K562 (cell line): ENCODE results near the gene EIF4E1B. TPM values are rescaled to one million over a fixed set of nuclear protein-coding genes. Genes with fewer than 3 reads are reported as not detected.

Experiments used
- BACH1 ChIP-seq: fragments of 200-800 bp; sonication (Bioruptor generic); IDR thresholded peaks from 2 replicates; pipeline ENCODE4 v1.6.1; 2016; ENCODE audit warnings: missing genetic modification characterization, missing compliant biosample characterization
- BRF2 ChIP-seq: IDR thresholded peaks from 3 replicates; pipeline ENCODE4 v1.6.1; 2011; ENCODE audit warnings: borderline replicate concordance, mild to moderate bottlenecking; ENCODE audit not compliant: insufficient read length, insufficient read depth
- CBX5 ChIP-seq: IDR thresholded peaks from 2 replicates; pipeline ENCODE4 v1.6.1; 2014; ENCODE audit warnings: low read depth, borderline replicate concordance
- CREB3L1 ChIP-seq: fragments of 450-650 bp; IDR thresholded peaks from 2 replicates; pipeline ENCODE4 v1.6.1; 2014; ENCODE audit warnings: low read depth, mild to moderate bottlenecking, moderate library complexity, borderline replicate concordance
- ELK1 ChIP-seq: sonication (generic); formaldehyde crosslinking; IDR thresholded peaks from 2 replicates; pipeline ENCODE4 v1.8.1; 2022; ENCODE audit warnings: missing genetic modification reagents
- ERF ChIP-seq: fragments of 450-650 bp; formaldehyde crosslinking; IDR thresholded peaks from 2 replicates; pipeline ENCODE4 v1.4.0; 2020; ENCODE audit warnings: mild to moderate bottlenecking, mixed read lengths
- FOXJ3 ChIP-seq: sonication (generic); formaldehyde crosslinking; IDR thresholded peaks from 2 replicates; pipeline ENCODE4 v1.4.0; 2020; ENCODE audit warnings: mild to moderate bottlenecking, missing genetic modification reagents
- GTF2E2 ChIP-seq: fragments of 200-800 bp; sonication (Bioruptor generic); IDR thresholded peaks from 2 replicates; pipeline ENCODE4 v1.6.1; 2016; ENCODE audit warnings: missing genetic modification characterization, missing compliant biosample characterization
- HMG20B ChIP-seq: fragments of 250-450 bp; sonication (Bioruptor Pico); IDR thresholded peaks from 2 replicates; pipeline ENCODE4 v1.5.0; 2021; ENCODE audit warnings: mild to moderate bottlenecking
- NR3C1 ChIP-seq: sonication (generic); formaldehyde crosslinking; IDR thresholded peaks from 2 replicates; pipeline ENCODE4 v1.8.1; 2022; ENCODE audit warnings: missing genetic modification reagents
- PHTF2 ChIP-seq: fragments of 250-450 bp; sonication (Bioruptor Pico); IDR thresholded peaks from 2 replicates; pipeline ENCODE4 v1.5.0; 2021; ENCODE audit warnings: mild to moderate bottlenecking
- SNIP1 ChIP-seq: fragments of 450-650 bp; IDR thresholded peaks from 2 replicates; pipeline ENCODE4 v1.7.1; 2017; ENCODE audit warnings: low read depth, mild to moderate bottlenecking
- SRF ChIP-seq, 2 experiments: fragments of 250-450, 450-650 bp in 1 of 2; sonication (Bioruptor Pico) in 1 of 2; sonication (generic) in 1 of 2; formaldehyde crosslinking; IDR thresholded peaks; 2 replicates each; pipeline versions ENCODE4 v1.5.0 to v1.5.1; 2020 to 2022; ENCODE audit warnings: mild to moderate bottlenecking in 1 of 2, missing genetic modification reagents in 1 of 2
- TBL1XR1 ChIP-seq, 2 experiments: IDR thresholded peaks; 2 replicates each; pipeline ENCODE4 v1.6.1; 2012; ENCODE audit warnings: improper control_type of control experiment in 2 of 2, low read length in 2 of 2, mild to moderate bottlenecking in 1 of 2
- ZHX1 ChIP-seq: fragments of 150-350 bp; conservative IDR thresholded peaks from 2 replicates; pipeline ENCODE4 v1.6.1; 2014; ENCODE audit warnings: low read length
- ZNF280A ChIP-seq: fragments of 450-650 bp; IDR thresholded peaks from 2 replicates; pipeline ENCODE4 v1.6.1; 2018; ENCODE audit warnings: mild to moderate bottlenecking, low read depth; ENCODE audit not compliant: partially characterized antibody
- ZNF445 ChIP-seq: fragments of 250-450 bp; sonication (Bioruptor Pico); IDR thresholded peaks from 2 replicates; pipeline ENCODE4 v1.4.0; 2020; ENCODE audit warnings: low read depth, mild to moderate bottlenecking, moderate library complexity
- polyA plus RNA-seq, 8 experiments: library from polyadenylated mRNA; depleted of rRNA in 4 of 8; stranded (reverse) in 5 of 8; unstranded in 3 of 8; fragments of >200 nt; fragmentation: Nextera tagmentation in 2 of 8; fragmentation: Illumina TruSeq in 1 of 8; extraction: Ambion mirVana in 2 of 8; extraction: Trizol in 1 of 8; gene quantifications; 2 replicates each; pipeline versions ENCODE4 v1.2.1 to v1.2.3, GENCODE V29; 2011 to 2014; ENCODE audit warnings: inconsistent platforms in 1 of 8, missing spikeins in 1 of 8
- total RNA-seq, 7 experiments: library from RNA; depleted of rRNA in 6 of 7; stranded (reverse); fragments of >200 nt in 6 of 7; fragmentation: Illumina TruSeq in 2 of 7; extraction: Trizol in 2 of 7; gene quantifications; 2 replicates each; pipeline versions ENCODE4 v1.2.1 to v1.2.3, GENCODE V29; 2011 to 2021; ENCODE audit warnings: low replicate concordance in 1 of 7

The EIF4E1B gene
- total and polyA plus RNA-seq, 9 of the 15 experiments (the other 6 are each of a cell fraction or from before 2014, with no cell fraction given) = not detected

GRCh38 chr5:176609724-176610434 lies 20.6 kb upstream of the EIF4E1B start, which contains the start of gene GPRIN1 (continued):
- TF ChIP-seq SRF (CRISPR knock-in tag; IDR thresholded peaks at IDR 0.05) = no peak
- TF ChIP-seq ZNF445 (CRISPR knock-in tag) = no peak
- TF ChIP-seq BRF2 = no peak
- no peak for TF ChIP-seq BACH1 (tag)
- no peak for TF ChIP-seq ZHX1
- no peak for TF ChIP-seq GTF2E2 (tag)
- TF ChIP-seq TBL1XR1 (IDR thresholded peaks at IDR 0.05; ENCODE audit: low read length in 2 of 2) = no peak
- TF ChIP-seq SNIP1 = no peak
- TF ChIP-seq ZNF280A = no peak
- no peak for TF ChIP-seq HMG20B
- TF ChIP-seq ERF = no peak
- no peak for TF ChIP-seq CREB3L1
- TF ChIP-seq NR3C1 (CRISPR knock-in tag) = no peak
- TF ChIP-seq PHTF2 (CRISPR knock-in tag) = no peak
- TF ChIP-seq FOXJ3 (CRISPR knock-in tag) = no peak
- TF ChIP-seq CBX5 = no peak
- no peak for TF ChIP-seq ELK1 (CRISPR knock-in tag)
